Muscle layer of colon (tissue), 2 donors: Measurements from ENCODE around the gene POLR3K.

Experiments
- H3K27ac ChIP-seq: one replicate; pipeline ENCODE4 v1.7.0; 2013; ENCODE audit warnings: low read depth, mild to moderate bottlenecking, low read length, moderate library complexity
- H3K27me3 ChIP-seq, 2 donors: one replicate each; pipeline ENCODE4 v1.7.0; 2013; ENCODE audit warnings: low read length in 2 of 2, mild to moderate bottlenecking in 2 of 2; ENCODE audit not compliant: insufficient read depth in 2 of 2, control insufficient read depth in 1 of 2
- H3K36me3 ChIP-seq: one replicate; pipeline ENCODE4 v1.7.0; 2013; ENCODE audit warnings: mild to moderate bottlenecking, low read length; ENCODE audit not compliant: insufficient read depth
- H3K4me1 ChIP-seq: one replicate; pipeline ENCODE4 v1.7.0; 2013; ENCODE audit warnings: mild to moderate bottlenecking, low read length; ENCODE audit not compliant: insufficient read depth
- H3K4me3 ChIP-seq, 2 donors: one replicate each; pipeline ENCODE4 v1.7.0; 2013; ENCODE audit warnings: low read length in 2 of 2, low read depth in 1 of 2, mild to moderate bottlenecking in 1 of 2, moderate library complexity in 1 of 2
- H3K9ac ChIP-seq: one replicate; pipeline ENCODE4 v1.7.0; 2013; ENCODE audit warnings: low read length
- H3K9me3 ChIP-seq: one replicate; pipeline ENCODE4 v1.7.0; 2013; ENCODE audit warnings: mild to moderate bottlenecking, low read length
- donor health status: abdominal sarcoma.
- donor health status: Adenocarcinoma of cecum.

POLR3K gene

DNA sequence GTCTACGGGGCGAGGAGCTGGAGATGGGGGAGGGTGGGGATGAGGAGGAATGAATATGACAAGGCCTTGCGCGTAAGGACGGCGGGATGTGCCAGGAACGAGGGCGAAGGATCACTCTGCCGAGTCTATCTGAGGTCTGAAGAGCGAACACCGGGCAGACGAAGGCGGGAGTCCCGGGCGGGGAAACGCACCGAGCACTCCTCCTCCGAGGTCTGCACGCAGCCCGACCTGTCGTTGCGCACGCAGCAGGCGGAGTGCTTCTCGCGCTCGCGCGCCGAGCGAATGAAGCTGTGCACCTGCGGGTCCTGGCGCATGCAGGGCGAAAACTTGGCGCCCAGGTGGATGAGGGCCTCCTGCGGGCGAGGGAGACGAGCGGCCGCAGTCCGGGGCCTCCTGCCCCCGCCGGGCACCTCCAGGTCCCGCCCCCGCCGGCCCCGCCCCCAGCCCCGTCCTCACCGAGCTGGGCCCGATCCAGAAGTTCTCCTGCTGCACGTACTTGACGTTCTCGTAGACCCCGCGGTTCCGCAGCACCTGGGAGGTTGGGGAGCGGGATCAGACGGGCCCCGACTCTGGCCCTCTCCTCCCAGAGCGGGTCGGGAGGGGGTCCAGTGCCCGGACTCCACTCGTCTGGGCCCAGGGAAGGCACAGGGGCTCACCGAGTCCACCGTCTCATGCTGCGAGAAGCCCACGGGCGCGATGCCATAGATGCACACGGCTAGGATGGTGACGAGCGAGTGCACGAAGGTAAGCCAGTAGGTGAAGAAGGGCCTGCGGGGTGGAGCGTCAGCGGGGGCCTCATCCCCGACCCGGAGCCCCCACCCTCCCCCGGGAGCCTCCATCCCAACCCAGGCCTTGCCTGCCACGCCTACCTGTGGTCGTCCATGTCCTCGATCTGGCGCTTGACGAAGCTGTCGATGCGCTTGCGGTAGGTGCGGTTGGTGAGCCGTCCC lies 7.8 kb upstream of the POLR3K start:
- Histone ChIP-seq H3K27ac (no peak overlapping the region), H3K4me1 (peaks cover 12% of the 10 kb centered on the region), H3K36me3 (peaks cover 62% of the 10 kb centered on the region), H3K27me3 (no peaks in the 10 kb centered on the region), H3K9me3 (no peaks in the 10 kb centered on the region), H3K9ac (no peak overlapping the region), H3K4me3 (no peak overlapping the region)

DNA sequence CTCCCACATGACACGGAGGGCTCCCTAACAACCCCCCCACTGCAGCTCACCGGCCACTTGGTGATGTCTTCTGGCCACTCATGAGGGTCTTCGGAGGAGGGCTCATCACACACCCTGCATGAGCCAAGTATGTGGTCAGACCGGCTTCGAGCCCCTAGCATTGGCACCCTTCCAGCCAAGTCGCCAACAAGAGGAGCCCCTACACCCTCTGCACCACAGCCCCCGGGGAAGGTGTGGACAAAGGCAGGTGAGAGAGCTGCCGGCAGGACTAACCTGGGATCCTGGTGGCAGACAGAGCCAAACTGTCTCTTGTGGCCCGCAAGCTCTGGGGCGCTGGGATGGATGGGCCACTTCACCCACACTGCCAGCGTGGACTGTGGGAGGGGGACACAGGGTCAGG lies 6.8 kb upstream of the POLR3K start:
- Histone ChIP-seq H3K27ac (no peak overlapping the region), H3K27me3 (no peaks in the 10 kb centered on the region), H3K4me3 (no peak overlapping the region), H3K9me3 (no peaks in the 10 kb centered on the region), H3K36me3 (peaks cover 68% of the 10 kb centered on the region), H3K9ac (no peak overlapping the region), H3K4me1 (peaks cover 2% of the 10 kb centered on the region)

DNA sequence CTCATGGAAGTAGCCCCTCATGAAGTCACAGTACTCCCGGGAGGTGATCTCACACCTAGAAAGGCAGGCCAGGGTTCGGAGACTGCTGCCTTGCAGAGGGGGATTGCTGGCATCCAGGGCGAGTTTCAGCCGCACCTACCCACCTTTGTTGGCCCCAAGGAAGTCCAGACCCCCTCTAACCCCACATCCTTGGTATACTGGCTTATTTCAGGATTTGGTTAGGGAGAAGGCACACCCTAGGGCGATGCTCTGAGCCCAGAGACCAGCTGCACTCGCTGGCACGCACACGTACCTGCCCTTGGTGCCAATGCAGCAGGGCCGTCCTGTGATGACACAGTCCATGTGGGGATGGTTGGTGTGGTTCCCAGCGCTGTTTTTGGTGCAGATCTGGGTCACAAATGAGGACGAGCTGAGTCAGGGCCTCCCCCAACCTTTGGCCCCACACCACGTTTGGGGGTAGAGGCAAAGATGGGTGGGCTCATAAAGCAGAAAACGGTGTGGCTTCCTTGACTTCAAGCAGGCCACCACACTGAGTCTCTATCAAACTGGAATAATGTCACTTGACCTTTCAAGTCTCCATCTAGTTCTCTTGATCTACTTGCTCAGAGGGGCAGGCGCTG lies 6.1 kb upstream of the POLR3K start:
- no peak overlapping the region for H3K4me3 ChIP-seq
- H3K27ac ChIP-seq: no peak overlapping the region
- no peaks in the 10 kb centered on the region for H3K4me1 ChIP-seq
- no peaks in the 10 kb centered on the region for H3K27me3 ChIP-seq
- peaks cover 63% of the 10 kb centered on the region for H3K36me3 ChIP-seq
- H3K9ac ChIP-seq: no peak overlapping the region
- no peaks in the 10 kb centered on the region for H3K9me3 ChIP-seq

DNA sequence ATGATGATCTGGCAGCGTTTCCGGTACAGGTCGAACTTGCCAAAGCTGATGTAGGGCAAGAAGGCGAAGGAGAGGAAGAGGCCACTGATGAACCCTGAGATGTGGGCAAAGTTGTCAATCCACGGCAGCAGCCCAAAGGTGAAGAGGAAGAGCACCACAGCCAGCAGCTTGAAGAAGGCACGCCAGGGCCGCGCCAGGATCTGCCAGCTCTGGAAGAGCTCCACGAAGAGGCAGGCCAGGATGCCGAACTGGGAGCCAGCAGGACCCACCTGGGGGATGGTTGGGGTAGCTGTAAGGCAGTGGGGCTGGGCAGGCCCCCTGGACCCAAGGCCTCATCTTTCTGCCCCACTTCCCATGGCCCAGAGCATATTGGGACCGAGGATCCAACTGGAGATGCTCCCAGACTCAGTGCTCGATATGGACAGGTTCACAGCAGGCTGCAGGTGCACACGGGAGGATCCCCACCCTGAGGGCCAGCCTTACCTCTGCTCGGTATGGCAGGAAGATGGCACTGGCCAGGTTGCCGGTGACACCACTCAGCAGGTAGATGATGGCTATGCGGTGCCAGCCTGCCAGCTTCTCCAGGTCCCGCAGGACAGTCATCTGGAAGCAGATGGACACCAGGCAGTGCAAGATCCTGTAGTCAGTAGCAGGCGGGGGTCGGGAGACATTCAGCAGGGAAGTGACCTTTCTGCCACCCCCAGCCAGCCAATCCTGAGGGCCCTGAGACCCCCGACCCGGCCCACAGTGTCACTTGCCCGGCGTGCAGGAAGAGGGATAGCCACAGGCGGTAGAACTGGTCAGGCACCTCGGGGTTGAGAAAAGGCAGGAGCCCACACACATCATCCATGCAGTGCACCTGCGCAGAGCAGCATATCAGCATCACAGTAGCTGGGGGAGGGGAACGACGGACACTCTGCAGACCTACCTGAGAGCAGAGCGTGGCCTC lies 5.4 kb upstream of the POLR3K start:
- Histone ChIP-seq H3K36me3 (peaks cover 55% of the 10 kb centered on the region), H3K4me1 (peaks cover 5% of the 10 kb centered on the region), H3K27ac (no peak overlapping the region), H3K9me3 (no peaks in the 10 kb centered on the region), H3K4me3 (no peak overlapping the region), H3K27me3 (no peaks in the 10 kb centered on the region), H3K9ac (no peak overlapping the region)

DNA sequence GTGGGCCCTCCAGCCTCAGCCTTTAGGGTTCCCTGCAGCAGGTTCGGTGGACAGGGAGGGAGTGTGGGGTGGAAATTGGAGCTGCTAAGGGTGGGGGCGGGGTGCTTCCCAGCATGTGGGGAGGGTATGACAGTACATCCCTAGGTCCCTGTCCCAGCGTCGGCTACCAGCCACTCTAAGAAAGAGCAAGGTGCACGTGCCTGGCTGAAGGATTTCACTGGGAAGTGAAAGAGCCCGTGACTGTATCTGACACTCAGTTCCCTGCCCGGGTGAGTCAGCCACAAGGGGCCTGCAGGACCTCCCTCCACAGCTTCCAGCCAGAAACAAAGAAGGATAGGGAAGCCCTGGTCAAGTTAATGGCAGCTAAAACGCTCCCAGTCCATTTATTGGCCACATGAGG lies 4.3 kb upstream of the POLR3K start:
- H3K27ac ChIP-seq: no peak overlapping the region
- no peaks in the 10 kb centered on the region for H3K27me3 ChIP-seq
- no peak overlapping the region for H3K4me3 ChIP-seq
- no peaks in the 10 kb centered on the region for H3K9me3 ChIP-seq
- H3K9ac ChIP-seq: no peak overlapping the region
- H3K36me3 ChIP-seq: peaks cover 50% of the 10 kb centered on the region
- H3K4me1 ChIP-seq: peaks cover 5% of the 10 kb centered on the region

DNA sequence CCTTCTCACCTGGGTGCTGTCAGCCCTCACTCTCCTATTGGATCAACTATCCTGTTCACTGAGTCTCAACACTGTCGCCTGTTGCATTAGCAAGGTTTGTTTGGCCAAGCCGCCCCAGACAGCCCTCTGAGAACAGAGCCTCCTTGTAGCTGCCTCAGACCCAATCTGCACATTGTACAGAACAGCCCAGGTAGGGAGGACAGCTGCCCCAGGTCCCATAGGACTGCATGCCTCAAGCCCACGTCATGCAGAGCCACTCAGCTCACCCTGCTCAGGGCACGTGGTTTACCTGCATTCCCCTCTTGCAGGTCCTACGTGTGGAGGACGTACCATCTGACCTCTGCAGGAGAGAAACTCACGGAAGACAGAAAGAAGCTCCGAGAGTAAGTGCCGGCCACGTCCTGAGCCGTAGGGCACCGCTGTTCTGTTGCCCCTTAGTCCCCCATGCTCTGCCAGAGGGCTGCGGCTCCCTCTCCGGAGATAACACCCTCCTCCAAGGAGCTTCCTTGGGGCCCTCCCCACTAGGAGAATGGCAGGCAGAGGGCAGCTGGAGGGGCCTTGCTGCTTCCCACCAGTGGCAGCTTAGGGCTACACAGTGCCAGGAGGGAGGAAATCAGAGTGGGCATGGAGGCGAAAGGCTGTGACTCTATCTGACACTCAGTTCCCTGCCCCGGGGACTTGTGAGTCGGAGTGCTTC lies 3.0 kb upstream of the POLR3K start:
- no peak overlapping the region for H3K9ac ChIP-seq
- peaks cover 5% of the 10 kb centered on the region for H3K4me1 ChIP-seq
- H3K27ac ChIP-seq: no peak overlapping the region
- no peaks in the 10 kb centered on the region for H3K9me3 ChIP-seq
- no peaks in the 10 kb centered on the region for H3K27me3 ChIP-seq
- no peak overlapping the region for H3K4me3 ChIP-seq
- H3K36me3 ChIP-seq: peaks cover 50% of the 10 kb centered on the region

DNA sequence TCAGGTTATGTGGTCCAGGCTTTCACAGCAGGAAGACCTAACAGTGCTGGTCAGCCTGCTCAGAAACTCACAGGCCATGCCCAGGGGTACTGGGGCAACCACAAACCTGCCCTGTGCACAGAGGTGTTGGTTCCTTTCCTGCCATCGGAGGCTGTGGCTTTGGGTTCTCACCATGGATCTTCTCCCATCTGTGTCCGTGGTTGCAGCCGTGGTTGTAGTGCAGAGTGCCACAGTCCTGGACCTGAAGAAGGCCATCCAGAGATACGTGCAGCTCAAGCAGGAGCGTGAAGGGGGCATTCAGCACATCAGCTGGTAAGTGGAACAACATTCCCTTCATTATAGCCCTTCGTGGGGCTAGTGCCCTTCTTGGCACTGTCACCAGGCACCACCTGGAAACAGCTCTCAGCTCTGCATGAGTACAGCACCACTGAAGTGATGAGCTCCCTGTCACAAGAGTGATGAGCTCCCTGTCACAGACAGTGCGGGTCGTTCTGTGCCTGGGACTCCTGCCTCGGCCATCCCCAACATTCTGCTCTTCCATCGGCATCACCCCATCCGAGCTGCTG lies 2.2 kb upstream of the POLR3K start:
- Histone ChIP-seq H3K36me3 (peaks cover 52% of the 10 kb centered on the region), H3K4me3 (no peak overlapping the region), H3K27me3 (no peaks in the 10 kb centered on the region), H3K9ac (no peak overlapping the region), H3K9me3 (no peaks in the 10 kb centered on the region), H3K4me1 (peaks cover 5% of the 10 kb centered on the region), H3K27ac (no peak overlapping the region)

DNA sequence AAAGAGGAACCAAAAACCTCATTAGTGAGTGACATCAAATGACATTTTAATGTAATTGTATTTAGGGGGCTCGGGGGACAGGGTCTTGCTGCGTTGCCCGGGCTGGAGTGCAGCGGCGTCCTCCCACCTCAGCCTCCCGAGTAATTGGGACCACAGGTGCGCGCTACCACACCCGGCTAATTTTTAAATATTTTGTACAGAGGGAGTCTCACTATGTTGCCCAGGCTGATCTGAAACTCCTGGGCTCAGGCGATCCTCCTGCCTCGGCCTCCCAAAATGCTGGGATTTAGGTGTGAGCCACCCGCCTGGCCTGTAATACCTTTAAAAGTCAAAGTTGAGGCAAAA lies 801 bp upstream of the POLR3K start:
- Histone ChIP-seq H3K27ac (peak overlapping the region; percentile 90), H3K9ac (peak overlapping the region; percentile 19), H3K27me3 (no peaks in the 10 kb centered on the region), H3K4me1 (peaks cover 5% of the 10 kb centered on the region), H3K36me3 (peaks cover 37% of the 10 kb centered on the region), H3K9me3 (no peaks in the 10 kb centered on the region), H3K4me3 (peak overlapping the region; percentile 77 to 84)

DNA sequence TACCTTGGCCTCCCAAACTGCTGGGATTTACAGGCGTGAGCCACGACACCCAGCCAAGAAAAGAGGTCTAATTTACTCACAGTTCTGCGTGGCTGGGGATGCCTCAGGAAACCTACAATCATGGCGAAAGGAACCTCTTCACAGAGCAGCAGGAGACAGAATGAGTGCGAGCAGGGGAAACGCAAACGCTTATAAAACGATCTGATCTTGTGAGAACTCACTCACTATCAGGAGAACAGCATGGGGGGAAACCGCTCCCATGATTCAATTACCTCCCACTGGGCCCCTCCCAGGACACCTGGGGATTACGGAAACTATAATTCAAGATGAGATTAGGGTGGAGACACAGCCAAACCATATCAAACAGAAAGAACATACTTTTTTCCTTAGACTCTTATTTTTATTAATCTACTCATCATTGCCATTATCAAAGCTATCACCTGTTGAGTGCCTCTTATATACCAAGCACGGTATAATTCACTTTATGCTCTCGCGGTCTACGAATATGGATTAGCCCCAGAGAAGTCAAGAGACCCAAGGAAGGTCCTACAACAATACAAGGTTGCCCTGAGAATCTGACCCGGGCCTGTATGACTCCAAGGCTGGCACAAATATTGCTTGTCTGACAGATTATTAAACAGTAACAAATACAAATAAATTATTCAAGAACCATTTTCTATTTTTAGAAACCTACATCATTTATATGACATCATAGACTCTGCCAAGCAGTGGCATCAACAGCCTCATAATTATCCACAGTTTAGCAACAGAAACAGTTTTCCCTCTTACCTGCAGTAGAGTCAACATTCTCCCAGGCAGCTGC lies 2.4 kb downstream of the POLR3K start:
- Histone ChIP-seq H3K9ac (no peak overlapping the region), H3K36me3 (peaks cover 15% of the 10 kb centered on the region), H3K27ac (no peak overlapping the region), H3K4me3 (no peak overlapping the region), H3K9me3 (no peaks in the 10 kb centered on the region), H3K27me3 (no peaks in the 10 kb centered on the region), H3K4me1 (peaks cover 5% of the 10 kb centered on the region)

DNA sequence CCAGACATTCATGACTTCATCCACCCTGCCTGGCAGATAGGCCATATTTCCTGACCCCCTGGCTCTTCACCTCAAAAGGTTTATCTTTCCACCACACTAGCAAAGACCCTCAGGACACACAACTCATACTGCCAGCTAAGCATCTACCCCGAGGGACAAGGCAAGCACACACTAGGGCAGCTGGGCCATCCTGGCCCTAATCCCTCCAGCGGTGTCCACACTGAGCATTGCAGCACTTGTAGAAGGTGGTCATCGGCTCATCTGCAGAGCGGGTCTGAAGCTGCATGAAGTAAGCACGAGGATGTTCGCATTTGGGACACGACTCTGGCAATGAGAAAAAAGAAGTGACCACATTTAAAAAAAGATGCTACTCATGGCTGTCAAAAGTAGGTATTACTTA lies 6.2 kb downstream of the POLR3K start:
- H3K27ac ChIP-seq: no peak overlapping the region
- H3K9ac ChIP-seq: no peak overlapping the region
- no peaks in the 10 kb centered on the region for H3K9me3 ChIP-seq
- H3K4me1 ChIP-seq: no peaks in the 10 kb centered on the region
- peaks cover 15% of the 10 kb centered on the region for H3K36me3 ChIP-seq
- no peaks in the 10 kb centered on the region for H3K27me3 ChIP-seq
- H3K4me3 ChIP-seq: no peak overlapping the region
